GM12801 (cell line): ENCODE measurements around the gene ITPA.

Experiments
- CTCF ChIP-seq: IDR thresholded peaks from one replicate; pipeline ENCODE4 v1.5.1; 2011; ENCODE audit warnings: control low read depth; ENCODE audit not compliant: insufficient read length; ENCODE audit errors: extremely low read depth

ITPA gene

GRCh38 chr20:3270051-3270450 is 60.8 kb downstream of the ITPA start:
- no peak for TF ChIP-seq CTCF

- no peak for TF ChIP-seq CTCF
Measured at GRCh38 chr20:3273371-3273770, 64.1 kb downstream of the ITPA start.
